NCI-H2171 treated with DMSO at 0.1 percent for 48 hours (cell line): ENCODE measurements around the gene CTDSPL.

Source experiments
- DNase-seq: peaks from one replicate; lab custom pipeline; 2025; lab: John Stamatoyannopoulos, UW

CTDSPL gene

GRCh38 chr3:38002940-38003339 is 141.3 kb downstream of the CTDSPL start:
- no peak for DNase-seq

- DNase-seq, result no peak
These were observed 141.7 kb downstream of the CTDSPL start for GRCh38 chr3:38003371-38003816.

GRCh38 chr3:38003817-38004414 is 142.2 kb downstream of the CTDSPL start:
- DNase-seq, result no peak

- peak; percentile 19 for DNase-seq
These were observed 142.9 kb downstream of the CTDSPL start for GRCh38 chr3:38004415-38005075.

- no peak for DNase-seq
These were observed 143.7 kb downstream of the CTDSPL start for GRCh38 chr3:38005076-38006020.

- DNase-seq, result no peak
These were observed 144.4 kb downstream of the CTDSPL start for GRCh38 chr3:38006031-38006430.

- no peak for DNase-seq
These were observed 144.8 kb downstream of the CTDSPL start for GRCh38 chr3:38006445-38006995.

- DNase-seq, result no peak
These were observed 146.0 kb downstream of the CTDSPL start for GRCh38 chr3:38007754-38008090.

- DNase-seq, result no peak
These were observed 146.6 kb downstream of the CTDSPL start for GRCh38 chr3:38008191-38008701.

GRCh38 chr3:38008971-38009580 is 147.4 kb downstream of the CTDSPL start:
- no peak for DNase-seq

GRCh38 chr3:38009807-38010591 is 148.3 kb downstream of the CTDSPL start:
- DNase-seq, result no peak

- DNase-seq, result no peak
These were observed 149.4 kb downstream of the CTDSPL start for GRCh38 chr3:38011111-38011510.

- no peak for DNase-seq
These were observed 153.8 kb downstream of the CTDSPL start for GRCh38 chr3:38015485-38015884.

- DNase-seq, result no peak
These were observed 154.3 kb downstream of the CTDSPL start for GRCh38 chr3:38015984-38016383.

- no peak for DNase-seq
These were observed 154.7 kb downstream of the CTDSPL start for GRCh38 chr3:38016410-38016809.

GRCh38 chr3:38016847-38017444 is 155.3 kb downstream of the CTDSPL start:
- DNase-seq, result no peak

GRCh38 chr3:38017445-38018295 is 156.0 kb downstream of the CTDSPL start:
- DNase-seq, result no peak

GRCh38 chr3:38018296-38019266 is 156.9 kb downstream of the CTDSPL start:
- no peak for DNase-seq
